ENCODE data around the gene ZC3HAV1L. TPM values are rescaled to one million over a fixed set of nuclear protein-coding genes. Genes with fewer than 3 reads are reported as not detected.
"Not testable (repeated sequence)": the region's sequence is repeated elsewhere in the genome, so short reads cannot be mapped to it uniquely, and the experiment has no call there.

ZC3HAV1L gene
- total RNA-seq, 4 donors from 2014 or later: 7.3 to 12.4 (median 10.2) TPM

- no peaks in the 10 kb centered on the region for H3K9me3 ChIP-seq
- peaks cover 0 to 22% (median 12%) of the 10 kb centered on the region in 3 donors for H3K4me1 ChIP-seq
- H3K27ac ChIP-seq: no peak overlapping the region
- 81 to 92% methylated on average over 4 to 5 of the region's 6 CpGs for WGBS, 2 donors (ENCODE audit: low coverage in 1 of 2)
- no peak for TF ChIP-seq EP300 (IDR thresholded peaks at IDR 0.05)
- no peak for TF ChIP-seq POLR2AphosphoS5 (IDR thresholded peaks at IDR 0.05)
- no peak for TF ChIP-seq CTCF (IDR thresholded peaks at IDR 0.05)
- TF ChIP-seq POLR2A (IDR thresholded peaks at IDR 0.05): no peak
- H3K4me3 ChIP-seq: no peak overlapping the region
- H3K36me3 ChIP-seq: no peaks in the 10 kb centered on the region
- ATAC-seq: no peak
- H3K27me3 ChIP-seq: no peaks in the 10 kb centered on the region
Observed at GRCh38 chr7:138978541-138979184, 57.2 kb downstream of the ZC3HAV1L start.

- peaks cover 0 to 13% (median 9%) of the 10 kb centered on the region in 3 donors for H3K4me1 ChIP-seq
- H3K9me3 ChIP-seq, H3K27me3 ChIP-seq, H3K27ac ChIP-seq, H3K4me3 ChIP-seq, ATAC-seq, H3K36me3 ChIP-seq: not testable (repeated sequence)
- WGBS, 2 donors (ENCODE audit: low coverage in 1 of 2): 91 to 93% methylated on average over 3 to 11 of the region's 11 CpGs
Observed at GRCh38 chr7:138976161-138976560, 59.7 kb downstream of the ZC3HAV1L start.

Other genes with a start within 250 kb of the ZC3HAV1L start
- under 1 TPM in 1 of 4 donors, not detected in 3; 0.25 TPM for gene TMEM213, start 238.0 kb downstream of the ZC3HAV1L start, total RNA-seq
- gene ATP6V0A4, start 237.8 kb downstream of the ZC3HAV1L start, total RNA-seq: under 1 TPM in 1 of 4 donors, not detected in 3; 0.82 TPM
- 1 to 10 TPM in 3 of 4 donors, under 1 TPM in 1; 0.93 to 3.8 (median 2.0) TPM for gene KIAA1549, start 54.7 kb downstream of the ZC3HAV1L start, total RNA-seq
- 10 to 100 TPM; 21.8 to 30.4 (median 27.2) TPM for gene ZC3HAV1, start 73.7 kb upstream of the ZC3HAV1L start, total RNA-seq
- gene UBN2, start 195.2 kb upstream of the ZC3HAV1L start, total RNA-seq: 10 to 100 TPM in 3 of 4 donors, 1 to 10 TPM in 1; 9.1 to 18.5 (median 12.5) TPM